Measurements from ENCODE around the gene ARHGEF37.

DNA sequence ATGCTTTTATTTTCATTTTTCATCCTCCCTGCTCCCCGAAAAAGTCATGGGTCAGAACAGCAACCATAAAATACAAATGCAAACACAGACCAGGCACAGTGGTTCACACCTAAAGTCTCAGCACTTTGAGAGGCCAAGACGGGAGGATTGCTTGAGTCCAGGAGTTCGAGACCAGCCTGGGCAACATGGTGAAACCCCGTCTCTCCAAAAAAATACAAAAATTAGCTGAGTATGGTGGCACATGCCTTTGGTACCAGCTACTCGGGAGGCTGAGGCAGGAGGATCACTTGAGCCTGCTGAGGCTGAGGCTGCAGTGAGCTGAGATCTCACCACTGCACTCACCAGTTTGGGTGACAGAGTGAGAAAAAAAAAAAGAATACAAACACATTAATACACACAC lies 60.3 kb downstream of the ARHGEF37 start:
- TF ChIP-seq, protein P1, sequence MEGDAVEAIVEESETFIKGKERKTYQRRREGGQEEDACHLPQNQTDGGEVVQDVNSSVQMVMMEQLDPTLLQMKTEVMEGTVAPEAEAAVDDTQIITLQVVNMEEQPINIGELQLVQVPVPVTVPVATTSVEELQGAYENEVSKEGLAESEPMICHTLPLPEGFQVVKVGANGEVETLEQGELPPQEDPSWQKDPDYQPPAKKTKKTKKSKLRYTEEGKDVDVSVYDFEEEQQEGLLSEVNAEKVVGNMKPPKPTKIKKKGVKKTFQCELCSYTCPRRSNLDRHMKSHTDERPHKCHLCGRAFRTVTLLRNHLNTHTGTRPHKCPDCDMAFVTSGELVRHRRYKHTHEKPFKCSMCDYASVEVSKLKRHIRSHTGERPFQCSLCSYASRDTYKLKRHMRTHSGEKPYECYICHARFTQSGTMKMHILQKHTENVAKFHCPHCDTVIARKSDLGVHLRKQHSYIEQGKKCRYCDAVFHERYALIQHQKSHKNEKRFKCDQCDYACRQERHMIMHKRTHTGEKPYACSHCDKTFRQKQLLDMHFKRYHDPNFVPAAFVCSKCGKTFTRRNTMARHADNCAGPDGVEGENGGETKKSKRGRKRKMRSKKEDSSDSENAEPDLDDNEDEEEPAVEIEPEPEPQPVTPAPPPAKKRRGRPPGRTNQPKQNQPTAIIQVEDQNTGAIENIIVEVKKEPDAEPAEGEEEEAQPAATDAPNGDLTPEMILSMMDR (IDR thresholded peaks at IDR 0.05) = no peak
- no peak for TF ChIP-seq POLR2A (IDR thresholded peaks at IDR 0.05)
